ENCODE data around the gene NDUFB4. TPM values are rescaled to one million over a fixed set of nuclear protein-coding genes. Genes with fewer than 3 reads are reported as not detected.

The NDUFB4 gene
- total RNA-seq, 6 experiments from 2014 or later, result 69.3 to 98.9 (median 77.5) TPM

DNA sequence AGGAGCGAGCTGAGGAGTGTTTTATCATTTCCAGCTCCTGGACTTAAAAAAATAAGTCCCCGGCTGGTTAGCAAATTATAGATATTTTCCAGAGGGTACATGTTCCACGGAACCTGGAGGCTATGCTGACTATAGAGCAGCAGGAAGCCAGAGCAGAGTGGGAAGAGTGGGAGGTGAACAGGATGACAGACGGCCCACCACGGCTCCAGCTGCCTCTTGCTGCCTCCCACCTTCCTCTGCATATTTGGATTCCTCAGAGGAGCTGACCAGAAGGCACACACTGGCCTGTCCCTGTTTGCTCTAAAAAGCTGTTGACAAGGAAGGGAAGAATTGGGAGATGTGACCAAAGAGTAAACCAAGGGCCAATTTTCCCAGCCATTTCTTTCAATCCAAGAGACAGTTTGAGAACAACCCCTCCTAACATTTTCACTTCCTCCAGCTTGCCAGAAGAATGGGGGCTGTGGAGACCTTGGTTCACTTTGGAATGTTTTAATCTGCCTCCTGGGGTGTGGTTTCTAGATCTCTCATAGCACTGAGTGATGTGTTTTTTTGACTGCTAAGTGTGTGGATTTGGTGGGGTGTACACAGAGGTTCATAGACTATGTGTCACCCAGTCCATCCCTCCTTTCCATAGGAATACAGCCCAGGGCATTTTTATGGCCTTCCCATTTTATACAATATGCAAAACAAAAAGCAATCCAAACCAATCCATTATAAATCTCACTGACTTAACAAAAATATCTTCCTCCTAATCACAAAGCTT is 49.1 kb downstream of the NDUFB4 start:
- Histone ChIP-seq H3K9me3 (no peaks in the 10 kb centered on the region), H3K4me1 (no peaks in the 10 kb centered on the region), H3K4me3 (no peak overlapping the region), H3K27me3 (no peaks in the 10 kb centered on the region), H3K27ac (no peak overlapping the region), H3K36me3 (peaks cover 0 to 98% (median 43%) of the 10 kb centered on the region in 4 donors)
- TF ChIP-seq POLR2A (IDR thresholded peaks at IDR 0.05), result no peak
- TF ChIP-seq, protein P1, sequence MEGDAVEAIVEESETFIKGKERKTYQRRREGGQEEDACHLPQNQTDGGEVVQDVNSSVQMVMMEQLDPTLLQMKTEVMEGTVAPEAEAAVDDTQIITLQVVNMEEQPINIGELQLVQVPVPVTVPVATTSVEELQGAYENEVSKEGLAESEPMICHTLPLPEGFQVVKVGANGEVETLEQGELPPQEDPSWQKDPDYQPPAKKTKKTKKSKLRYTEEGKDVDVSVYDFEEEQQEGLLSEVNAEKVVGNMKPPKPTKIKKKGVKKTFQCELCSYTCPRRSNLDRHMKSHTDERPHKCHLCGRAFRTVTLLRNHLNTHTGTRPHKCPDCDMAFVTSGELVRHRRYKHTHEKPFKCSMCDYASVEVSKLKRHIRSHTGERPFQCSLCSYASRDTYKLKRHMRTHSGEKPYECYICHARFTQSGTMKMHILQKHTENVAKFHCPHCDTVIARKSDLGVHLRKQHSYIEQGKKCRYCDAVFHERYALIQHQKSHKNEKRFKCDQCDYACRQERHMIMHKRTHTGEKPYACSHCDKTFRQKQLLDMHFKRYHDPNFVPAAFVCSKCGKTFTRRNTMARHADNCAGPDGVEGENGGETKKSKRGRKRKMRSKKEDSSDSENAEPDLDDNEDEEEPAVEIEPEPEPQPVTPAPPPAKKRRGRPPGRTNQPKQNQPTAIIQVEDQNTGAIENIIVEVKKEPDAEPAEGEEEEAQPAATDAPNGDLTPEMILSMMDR (IDR thresholded peaks at IDR 0.05), result no peak
- WGBS (ENCODE audit: insufficient coverage, low coverage, low lambda C conversion rate, missing lambda C conversion rate), result 63% methylated on average over 3 of the region's 5 CpGs
- intact Hi-C loops (cut with DNase I), result no loop called here
- ATAC-seq (no peak), DNase-seq (no peak)

DNA sequence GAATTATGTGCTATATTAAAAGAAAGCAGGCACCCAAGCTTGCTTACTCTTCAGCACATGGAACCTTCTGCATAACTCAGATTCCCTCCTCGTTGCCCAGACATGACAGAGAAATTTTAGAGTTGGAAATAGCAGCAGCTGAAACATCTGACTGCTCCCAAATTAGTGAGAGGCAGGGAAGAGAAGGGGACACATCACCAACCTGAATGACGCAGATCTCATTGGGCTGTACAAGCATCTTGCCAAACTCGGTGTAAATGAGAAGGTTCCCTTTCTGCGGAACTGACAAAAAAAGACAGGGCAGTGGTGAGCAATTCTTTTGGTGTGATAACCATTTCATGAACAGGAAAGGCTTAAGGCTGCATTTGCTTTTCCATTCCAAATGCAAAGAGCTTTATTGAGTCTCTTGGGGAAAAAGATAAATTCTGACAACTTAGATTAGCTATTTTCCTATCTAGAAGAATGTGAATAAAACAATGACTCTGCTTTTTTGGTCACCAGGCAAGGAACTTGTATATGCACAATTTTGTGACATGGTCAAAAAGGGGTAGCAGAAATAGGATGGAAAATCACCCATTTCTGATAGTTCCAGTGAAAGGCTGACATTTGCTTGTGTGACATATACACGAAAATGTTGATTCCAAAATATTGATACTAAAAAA is 50.8 kb downstream of the NDUFB4 start:
- Histone ChIP-seq H3K9me3 (no peaks in the 10 kb centered on the region), H3K36me3 (peaks cover 0 to 98% (median 44%) of the 10 kb centered on the region in 4 donors), H3K4me3 (no peak overlapping the region), H3K27me3 (no peaks in the 10 kb centered on the region), H3K4me1 (no peaks in the 10 kb centered on the region), H3K27ac (no peak overlapping the region)
- intact Hi-C loops (cut with DNase I), result no loop called here
- DNase-seq, result no peak
- no peak for ATAC-seq
- TF ChIP-seq, protein P1 (IDR thresholded peaks at IDR 0.05), result no peak
- no peak for TF ChIP-seq POLR2A (IDR thresholded peaks at IDR 0.05)
- WGBS (ENCODE audit: insufficient coverage, low coverage, low lambda C conversion rate, missing lambda C conversion rate), result 82% methylated on average over 5 of the region's 5 CpGs

DNA sequence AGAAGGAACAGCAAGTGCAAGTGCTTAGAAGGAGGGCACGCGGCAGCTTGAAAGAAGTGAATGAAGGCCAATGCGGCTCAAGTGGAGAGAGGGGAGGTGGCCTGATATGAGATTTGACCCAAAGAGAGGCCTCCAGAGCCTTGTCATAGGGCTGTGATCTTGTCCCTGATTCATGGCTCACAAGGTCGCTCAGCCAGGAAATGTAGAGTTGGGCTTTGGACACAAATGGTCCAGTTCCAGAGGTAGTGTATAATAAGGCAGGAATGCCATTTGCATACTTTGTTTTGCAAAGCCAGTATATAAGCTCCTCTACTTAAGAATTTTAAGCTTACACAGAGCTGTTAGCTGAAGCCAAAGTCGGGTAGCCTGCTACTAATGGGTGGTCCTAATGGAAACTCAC is 52.2 kb downstream of the NDUFB4 start:
- H3K27ac ChIP-seq, result no peak overlapping the region

DNA sequence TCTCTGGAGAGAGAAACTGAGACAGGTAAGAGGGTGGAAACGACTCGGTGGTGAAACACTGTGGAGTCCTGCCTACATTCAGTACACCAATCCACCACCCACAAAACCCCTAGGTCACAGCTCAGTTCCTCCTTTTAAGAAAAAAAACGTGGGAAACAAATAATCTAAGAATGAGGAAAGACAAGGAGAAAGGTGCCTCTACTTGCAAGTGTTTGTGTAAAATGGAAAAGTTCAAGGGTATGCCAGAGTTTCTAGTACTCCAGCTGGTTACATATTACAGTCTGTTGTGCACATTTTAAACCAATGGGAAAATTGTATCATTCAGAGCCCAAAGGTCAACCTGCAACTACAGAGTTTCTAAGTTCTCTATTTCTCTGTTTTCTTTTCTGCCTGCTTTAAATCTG is 53.7 kb downstream of the NDUFB4 start:
- no peaks in the 10 kb centered on the region for H3K9me3 ChIP-seq
- no peak overlapping the region for H3K4me3 ChIP-seq
- intact Hi-C loops (cut with DNase I), result no loop called here
- no peak overlapping the region for H3K27ac ChIP-seq
- ATAC-seq (peak in 2 of 4 donors; percentile 50 to 81), DNase-seq (no peak)
- peaks cover 0 to 98% (median 43%) of the 10 kb centered on the region in 4 donors for H3K36me3 ChIP-seq
- H3K4me1 ChIP-seq, result no peaks in the 10 kb centered on the region
- 66% methylated on average over 3 of the region's 3 CpGs for WGBS (ENCODE audit: insufficient coverage, low coverage, low lambda C conversion rate, missing lambda C conversion rate)
- H3K27me3 ChIP-seq, result no peaks in the 10 kb centered on the region
- TF ChIP-seq, protein P1 (IDR thresholded peaks at IDR 0.05), result no peak
- peak; percentile 7 for TF ChIP-seq POLR2A (IDR thresholded peaks at IDR 0.05)

More for the DNA sequence above, 52.2 kb downstream of the NDUFB4 start:
- H3K27me3 ChIP-seq, result no peaks in the 10 kb centered on the region
- 77% methylated on average over 3 of the region's 5 CpGs for WGBS (ENCODE audit: insufficient coverage, low coverage, low lambda C conversion rate, missing lambda C conversion rate)
- H3K36me3 ChIP-seq, result peaks cover 0 to 98% (median 48%) of the 10 kb centered on the region in 4 donors
- intact Hi-C loops (cut with DNase I), result no loop called here
- DNase-seq, result no peak
- H3K4me1 ChIP-seq, result no peaks in the 10 kb centered on the region
- H3K9me3 ChIP-seq, result no peaks in the 10 kb centered on the region
- no peak for ATAC-seq
- no peak overlapping the region for H3K4me3 ChIP-seq
- no peak for TF ChIP-seq POLR2A (IDR thresholded peaks at IDR 0.05)
- TF ChIP-seq, protein P1 (IDR thresholded peaks at IDR 0.05), result no peak

Measured in right lobe of liver (tissue), 6 donors.